DMS153 treated with DMSO at 0.1 percent for 48 hours (cell line): ENCODE results near the gene PTAFR.
"Not testable (repeated sequence)": the region's sequence is repeated elsewhere in the genome, so short reads cannot be mapped to it uniquely, and the experiment has no call there.

Experiments used
- DNase-seq: peaks from one replicate; lab custom pipeline; 2025; ENCODE audit not compliant: unreplicated experiment; lab: John Stamatoyannopoulos, UW

The PTAFR gene

DNA sequence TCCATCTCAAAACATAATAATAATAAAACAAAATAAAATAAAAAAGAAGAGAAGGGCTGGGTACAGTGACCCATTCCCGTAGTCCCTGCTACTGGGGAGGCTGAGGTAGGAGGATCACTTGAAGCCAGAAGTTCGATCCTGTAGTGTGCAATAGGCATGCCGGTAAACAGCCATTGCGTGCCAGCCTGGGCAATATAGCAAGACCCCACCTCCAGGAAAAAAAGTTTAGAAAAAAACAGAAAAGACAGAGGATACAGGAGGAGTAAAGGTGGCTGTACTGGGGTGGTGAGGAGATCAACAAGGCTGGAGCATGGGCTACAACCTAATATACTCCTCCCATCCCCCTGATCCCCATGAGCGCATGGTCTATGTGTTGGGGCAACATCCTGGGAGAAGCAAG, 30.8 kb downstream of the PTAFR start:
- DNase-seq = no peak

DNA sequence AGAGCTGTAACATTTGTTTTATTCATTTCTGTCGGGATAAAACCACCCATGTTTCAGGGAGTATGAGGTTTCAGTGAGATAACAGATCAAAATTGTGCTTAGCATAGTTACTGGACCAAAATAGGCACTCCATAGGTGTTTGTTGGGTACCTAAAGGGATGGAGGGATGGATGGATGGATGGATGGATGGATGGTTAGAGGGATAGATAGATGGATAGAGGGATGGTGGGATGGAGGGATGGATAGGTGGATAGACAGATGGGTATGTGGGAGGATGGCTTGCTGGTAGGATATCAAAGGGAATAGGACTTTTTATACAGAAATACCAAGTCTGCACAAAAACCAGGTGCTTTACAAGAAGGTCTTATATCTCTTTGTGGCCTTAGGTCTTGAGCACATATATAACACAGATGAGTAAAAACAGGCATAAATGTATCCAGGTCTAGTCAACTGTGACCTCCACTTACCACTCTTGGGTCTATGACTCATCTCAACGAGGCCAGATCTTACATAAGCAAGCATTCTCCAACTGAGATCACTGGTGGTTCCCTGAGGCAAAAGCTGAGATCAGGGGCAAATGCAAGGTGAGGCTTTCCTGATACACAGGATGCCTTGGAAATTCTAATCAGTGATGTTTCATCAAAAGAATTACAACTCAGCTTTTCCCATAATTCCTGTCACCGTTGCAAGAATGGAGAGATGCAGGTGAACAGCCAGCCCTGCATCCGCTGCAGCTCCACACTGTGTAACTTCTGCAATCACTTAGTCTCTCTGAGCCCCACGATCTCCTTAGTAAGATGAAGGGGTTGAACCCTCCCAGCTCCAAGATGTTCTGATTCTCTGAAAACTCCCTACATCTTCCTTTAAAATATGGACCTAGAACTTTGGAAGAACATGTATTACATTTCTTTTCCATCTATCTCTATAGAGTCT, 32.0 kb downstream of the PTAFR start:
- no peak for DNase-seq

DNA sequence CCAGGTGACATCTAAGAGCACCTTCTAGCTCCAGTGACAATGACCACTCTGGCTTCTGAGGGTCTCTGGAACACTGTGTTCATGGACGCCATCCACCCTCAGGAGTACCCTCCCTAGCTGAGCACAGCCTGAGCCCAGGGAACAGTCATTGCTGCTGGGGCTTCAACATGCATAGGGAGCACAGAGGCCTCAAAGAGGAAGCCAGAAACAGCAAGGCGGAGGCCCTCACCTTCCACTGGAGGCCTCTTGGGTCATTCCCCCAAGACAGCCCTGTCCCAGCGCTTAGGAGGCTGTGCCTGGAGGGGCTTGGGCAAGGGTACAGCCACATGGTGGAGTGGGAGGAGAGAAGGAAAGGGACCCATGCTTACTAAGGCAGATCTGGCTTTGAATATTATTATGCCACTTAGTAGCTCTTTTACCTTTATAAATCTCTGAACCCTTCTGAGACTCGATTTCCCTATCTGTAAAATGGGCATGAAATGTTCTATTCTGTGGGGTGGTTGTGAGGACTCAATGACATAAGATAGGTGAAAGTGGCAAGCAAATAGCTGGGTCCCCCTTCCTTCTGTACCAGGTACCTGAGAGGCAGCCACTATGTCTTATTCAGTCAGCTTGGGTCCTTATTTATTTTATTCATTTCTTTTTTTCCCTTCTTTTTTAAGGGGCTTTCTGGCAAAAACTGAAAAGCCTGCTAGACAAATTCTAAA, 32.8 kb downstream of the PTAFR start:
- DNase-seq = no peak

DNA sequence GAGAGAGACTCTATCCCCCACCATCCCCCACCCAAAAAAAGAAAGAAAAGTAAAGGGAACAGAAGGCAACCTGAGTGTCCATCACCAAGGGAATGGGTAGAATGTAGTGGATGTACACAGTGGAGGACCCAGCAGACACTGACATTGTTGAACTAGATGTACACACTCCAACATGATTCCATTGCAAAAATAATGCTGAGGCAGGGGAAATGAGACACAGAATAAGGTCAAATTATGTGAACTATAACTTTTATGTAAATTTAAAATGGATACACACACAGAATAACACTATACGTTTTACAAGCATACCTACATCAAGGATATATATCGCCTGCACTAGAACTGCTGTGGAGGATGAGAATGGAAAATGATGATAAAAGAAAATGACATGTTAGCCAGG, 34.8 kb downstream of the PTAFR start:
- no peak for DNase-seq

DNA sequence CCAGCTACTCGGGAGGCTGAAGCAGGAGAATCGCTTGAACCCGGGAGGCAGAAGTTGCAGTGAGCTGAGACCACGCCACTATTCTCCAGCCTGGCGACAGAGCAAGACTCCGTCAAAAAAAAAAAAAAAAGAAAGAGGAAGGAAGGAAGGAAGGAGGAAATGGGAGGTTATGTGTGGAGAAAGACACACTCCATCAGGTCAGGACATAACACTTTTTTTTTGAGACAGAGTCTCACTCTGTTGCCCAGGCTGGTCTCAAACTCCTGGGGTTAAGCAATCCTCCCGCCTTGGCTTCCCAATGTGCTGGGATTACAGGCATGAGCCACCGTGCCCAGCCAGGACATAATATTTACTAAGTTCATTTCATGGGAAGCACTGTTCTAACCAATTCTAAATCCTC, 36.6 kb downstream of the PTAFR start:
- not testable (repeated sequence) for DNase-seq

DNA sequence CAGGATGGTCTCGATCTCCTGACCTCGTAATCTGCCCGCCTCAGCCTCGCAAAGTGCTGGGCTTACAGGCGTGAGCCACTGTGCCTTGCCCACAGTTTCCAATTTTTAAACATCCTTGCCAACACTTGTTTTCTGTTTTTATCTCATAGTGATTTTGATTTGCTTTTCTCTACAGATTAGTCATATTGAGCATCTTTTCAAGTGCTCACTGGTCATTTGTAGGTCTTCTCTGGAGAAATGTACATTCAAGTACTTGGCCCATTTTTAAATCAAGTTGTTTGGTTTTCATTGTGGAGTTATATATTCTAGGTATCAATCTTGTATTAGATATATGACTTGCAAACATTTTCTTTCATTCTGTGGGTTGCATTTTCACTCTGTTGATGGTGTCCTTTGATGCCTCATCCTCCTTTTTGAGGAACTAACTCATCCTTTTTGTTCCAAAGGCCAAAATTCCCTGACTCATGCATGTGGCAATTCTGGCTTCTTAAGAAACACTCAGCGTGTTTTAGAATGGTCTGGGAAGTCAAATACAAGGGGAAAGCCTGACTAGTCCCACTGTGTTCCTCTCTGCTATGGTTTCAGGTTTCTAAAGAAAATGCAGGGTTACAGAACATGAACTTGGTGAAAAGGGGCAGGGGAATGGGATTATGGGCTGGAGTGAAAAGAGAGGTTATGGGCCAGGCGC, 37.3 kb downstream of the PTAFR start:
- DNase-seq = no peak

DNA sequence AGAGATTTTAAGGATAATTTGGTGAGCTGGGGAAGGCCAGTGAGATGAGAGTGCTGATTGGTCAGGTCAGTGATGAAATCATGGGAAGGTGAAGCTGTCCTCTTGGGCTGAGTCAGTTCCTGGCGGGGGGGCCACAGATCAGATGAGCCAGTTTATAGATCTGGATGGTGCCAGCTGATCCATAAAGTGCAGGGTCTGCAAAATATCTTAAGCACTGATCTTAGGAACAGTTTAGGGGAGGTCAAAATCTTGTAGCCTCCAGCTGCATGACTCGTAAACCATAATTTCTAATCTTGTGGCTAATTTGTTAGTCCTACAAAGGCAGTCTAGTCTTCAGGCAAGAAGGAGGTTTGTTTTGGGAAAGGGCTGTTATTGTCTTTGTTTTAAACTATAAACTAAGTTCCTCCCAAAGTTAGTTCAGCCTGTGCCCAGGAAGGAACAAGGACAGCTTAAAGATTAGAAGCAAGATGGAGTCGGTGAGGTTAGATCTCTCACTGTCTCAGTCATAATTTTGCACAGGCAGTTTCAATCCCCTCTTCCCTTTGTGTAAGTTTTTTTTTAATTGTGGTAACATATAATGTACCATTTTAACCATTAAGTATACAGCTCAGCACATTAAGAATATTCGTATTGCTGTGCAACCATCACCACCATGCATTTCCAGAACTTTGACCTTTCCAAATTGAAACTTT, 39.4 kb downstream of the PTAFR start:
- DNase-seq = no peak

DNA sequence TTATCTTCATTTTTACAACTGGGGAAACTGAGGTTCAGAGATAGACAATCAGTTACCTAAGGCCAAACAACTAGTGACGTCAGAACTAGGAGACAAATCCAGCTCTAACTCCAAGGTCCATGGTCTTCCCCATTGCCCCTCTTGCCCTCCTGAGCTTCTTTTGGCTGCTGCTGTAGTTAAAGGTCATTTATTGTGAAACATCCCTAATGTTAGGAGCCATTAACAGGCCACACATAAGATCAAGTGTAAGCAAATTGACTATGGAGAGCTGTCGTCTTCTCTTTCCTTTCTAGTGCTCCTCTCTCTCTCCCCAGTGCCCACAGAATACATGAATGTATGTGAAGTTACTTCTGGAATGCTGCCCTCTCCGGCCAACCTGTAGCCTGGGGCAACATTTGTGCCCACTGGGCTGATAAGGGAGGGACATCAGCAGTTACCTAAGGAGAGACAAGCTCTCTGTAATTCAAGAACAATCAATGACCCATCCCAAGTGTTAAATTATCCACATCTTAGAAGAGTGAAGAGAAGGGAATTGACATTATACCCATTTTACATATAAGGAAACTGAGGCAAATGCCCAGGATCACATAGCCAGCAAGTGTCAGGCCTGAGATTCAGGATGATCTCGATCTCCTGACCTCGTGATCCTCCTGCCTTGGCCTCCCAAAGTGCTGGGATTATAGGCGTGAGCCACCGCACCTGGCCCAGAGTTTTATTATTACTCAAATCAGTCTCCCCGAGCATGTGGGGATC, 40.1 kb downstream of the PTAFR start:
- DNase-seq = no peak

DNA sequence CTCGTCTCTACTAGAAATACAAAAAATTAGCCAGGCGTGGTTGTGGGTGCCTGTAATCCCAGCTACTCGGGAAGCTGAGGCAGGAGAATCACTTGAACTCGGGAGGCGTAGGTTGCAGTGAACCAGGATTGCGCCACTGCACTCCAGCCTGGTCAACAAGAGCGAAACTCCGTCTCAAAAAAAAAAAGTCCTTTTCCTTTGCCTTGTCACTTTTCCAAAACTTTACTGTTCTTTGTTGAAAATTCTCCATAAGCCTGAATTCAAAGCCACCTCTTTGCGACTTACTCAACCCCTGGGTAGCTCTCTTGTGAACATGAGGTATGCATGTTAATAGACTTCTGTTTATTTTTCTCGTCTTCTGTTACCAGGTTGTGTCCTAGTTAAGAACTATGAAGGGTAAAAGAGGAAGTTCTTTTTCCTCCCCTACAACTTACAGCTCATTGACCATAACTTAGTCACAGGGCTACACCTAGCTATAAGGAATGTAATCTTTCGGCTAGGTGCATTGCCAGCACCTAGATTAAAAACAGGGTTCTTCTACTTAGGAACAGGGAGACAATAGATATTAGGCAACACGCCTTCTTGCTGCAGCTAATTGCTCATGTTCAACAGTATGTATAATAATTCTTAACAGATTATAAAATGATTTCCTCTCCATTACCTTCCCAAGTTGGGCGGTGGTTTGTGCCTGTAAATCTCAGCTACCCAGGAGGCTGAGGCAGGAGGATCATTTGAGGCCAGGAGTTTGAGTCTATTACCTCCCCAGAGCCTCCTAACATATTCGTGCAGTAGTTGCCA, 40.9 kb downstream of the PTAFR start:
- no peak for DNase-seq

DNA sequence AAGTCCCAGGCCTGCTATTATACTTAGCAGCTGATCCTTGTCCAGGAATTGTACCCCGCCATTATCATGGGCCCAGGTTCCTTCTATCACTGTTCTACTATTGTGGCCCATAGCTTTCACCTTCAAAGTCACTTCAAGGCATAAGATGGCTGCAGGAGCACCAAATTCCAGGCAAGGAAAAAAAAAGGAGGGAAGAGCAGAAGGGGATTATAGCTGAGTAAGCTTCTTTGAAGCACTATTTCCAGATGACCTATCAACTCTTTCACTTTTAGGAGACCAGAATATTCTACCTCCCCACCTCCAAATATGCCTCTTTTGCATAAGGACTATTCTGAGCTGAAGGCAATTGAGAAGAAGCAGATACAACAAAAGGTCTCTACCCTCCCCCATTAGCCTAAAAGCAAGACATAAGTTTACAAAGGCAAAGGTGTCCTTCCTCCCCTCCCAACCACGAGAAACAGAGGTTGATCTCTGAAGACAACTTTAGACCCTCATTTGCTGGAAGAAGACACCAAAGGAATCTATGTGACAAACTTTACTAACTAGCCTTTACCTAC, 41.8 kb downstream of the PTAFR start:
- no peak for DNase-seq

DNA sequence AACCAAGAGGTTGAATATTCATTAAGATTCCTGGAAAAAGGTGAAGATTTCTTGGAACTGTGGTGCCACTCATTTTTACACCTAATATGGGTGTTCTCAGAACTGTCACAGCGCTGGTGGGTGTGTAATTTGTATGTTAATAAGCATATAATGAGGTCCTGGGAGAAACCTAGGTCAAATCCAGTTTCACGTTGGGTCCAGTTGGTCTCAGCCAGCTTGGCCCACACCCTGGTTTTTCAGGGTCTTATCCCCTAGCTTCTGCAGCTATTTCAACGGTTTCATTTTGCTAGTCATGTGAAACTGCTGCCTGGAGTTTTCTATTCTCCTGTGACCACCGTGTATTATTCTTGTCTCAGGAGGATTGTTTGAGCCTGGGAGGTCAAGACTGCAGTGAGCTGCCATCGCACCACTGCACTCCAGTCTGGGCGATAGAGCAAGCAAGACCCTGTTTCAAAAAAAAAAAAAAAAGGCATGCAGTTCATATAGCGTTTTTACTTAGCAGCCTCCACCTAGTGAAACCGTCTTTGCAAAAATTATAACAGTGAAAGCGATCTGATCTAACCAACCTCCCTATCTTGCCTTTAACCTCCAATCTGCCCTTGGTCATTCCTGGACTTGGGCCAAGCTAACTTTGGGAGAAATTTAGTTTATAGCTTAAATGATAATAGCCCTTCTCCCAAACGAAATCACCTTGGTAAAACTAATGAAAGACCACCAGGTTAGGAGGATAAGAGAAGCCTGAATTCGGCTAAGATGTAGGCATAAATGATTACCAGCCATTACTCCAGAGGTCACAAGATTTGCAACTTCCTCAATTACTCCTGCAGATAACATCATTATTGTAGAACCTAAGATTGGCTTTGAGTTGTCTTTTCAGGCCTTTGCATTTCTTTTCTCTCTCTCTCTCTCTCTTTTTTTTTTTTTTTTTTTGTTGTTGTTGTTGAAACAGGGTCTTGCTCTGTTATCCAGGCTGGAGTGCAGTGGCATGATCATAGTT, 44.0 kb downstream of the PTAFR start:
- DNase-seq = no peak

DNA sequence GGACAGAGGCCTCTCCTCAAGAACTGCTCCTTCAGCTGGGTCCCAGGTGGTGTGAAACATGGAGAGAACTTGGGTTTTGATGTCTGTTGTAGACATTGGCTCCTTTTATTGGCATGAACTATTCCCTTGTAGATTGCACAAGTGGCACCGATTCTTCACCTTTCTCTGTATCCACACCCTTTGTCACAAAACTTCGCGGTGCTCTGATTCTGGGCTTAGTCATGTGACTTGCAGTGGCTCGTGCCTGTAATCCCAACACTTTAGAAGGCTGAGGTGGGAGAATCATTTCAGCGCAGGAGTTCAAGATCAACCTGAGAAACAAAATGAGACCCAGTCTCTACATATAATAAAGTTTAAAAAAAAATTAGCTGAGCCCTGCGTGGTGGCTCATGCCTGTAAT, 45.6 kb downstream of the PTAFR start:
- no peak for DNase-seq

DNA sequence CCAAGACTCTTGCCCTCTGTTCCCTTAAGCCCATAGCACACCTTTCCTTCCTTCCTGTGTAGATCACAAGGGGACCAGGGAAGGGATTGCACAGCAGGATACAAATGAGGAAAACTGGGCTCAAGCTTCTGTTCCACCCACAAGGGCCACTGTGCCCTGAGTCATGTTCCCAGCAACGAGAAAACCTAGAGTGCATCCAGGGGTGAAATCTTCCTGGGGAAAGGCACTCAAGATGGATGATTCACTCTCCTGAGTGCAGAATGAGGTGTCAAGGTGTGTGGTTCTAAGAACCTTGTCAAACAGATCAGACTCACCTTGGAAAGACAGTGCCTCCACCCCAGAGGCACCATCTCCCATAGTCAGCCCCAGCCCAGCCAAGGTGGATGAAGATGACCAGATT, 47.3 kb downstream of the PTAFR start:
- DNase-seq = no peak

DNA sequence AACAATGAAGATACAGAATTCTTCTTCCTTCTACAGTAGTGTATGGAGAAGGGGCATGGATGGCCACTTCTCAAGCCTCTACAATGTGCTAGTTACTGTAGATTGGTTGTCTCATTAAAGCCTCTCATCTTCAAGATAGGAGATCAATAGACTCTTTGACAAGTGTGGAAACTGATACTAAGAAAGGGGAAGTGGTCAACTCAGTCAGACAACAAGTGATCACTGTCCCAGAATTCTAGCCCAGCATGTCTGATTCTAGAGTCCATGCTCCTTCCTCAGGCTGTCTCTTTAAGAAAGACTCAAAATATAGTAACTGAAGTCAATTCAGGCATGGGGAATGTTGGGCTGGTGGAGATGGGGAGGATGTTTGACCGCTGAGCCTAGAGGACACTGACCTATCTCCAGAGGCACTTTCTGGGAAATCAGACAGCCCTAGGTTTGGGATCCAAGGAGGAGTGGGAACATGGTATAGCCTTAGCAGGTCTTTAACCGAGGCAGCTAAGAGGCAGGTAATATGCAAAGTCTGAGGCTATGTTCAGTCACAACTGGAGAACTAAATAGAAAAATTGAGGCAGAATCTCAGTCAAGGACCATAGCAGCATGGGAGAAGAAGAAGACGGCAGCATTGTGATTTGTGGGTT, 48.8 kb downstream of the PTAFR start:
- no peak for DNase-seq

DNA sequence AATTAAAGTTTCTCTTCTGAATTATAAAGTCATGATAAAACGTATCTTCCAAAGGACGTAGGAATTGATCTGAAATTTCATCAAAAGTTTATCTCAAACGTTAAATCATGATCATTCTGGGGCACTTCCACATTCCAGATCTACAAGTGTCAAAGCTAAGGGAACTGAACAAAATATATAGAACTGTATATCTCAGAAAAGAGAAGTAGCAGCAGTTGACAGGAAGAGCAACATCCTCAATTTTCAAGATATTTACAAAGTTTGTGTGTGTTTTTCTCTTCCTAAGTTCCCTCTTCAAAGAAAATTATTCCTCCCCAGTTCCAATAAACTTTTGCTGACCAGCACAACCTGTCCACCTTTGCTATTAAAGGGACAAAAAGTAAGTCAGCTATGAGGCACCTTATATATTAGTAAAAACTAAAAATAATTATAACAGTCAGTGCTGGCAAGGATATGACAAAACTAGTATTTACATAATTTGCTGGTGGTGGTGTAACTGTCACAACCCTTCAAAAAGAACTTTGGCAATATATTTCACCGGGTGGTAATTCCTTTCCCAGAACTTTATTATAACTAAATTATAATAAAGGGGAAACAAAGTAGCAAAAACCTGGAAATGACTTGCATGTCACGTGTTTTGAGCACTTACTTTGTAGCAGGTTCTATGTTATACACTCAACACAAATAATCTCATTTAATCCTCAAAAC, 49.6 kb downstream of the PTAFR start:
- no peak for DNase-seq

DNA sequence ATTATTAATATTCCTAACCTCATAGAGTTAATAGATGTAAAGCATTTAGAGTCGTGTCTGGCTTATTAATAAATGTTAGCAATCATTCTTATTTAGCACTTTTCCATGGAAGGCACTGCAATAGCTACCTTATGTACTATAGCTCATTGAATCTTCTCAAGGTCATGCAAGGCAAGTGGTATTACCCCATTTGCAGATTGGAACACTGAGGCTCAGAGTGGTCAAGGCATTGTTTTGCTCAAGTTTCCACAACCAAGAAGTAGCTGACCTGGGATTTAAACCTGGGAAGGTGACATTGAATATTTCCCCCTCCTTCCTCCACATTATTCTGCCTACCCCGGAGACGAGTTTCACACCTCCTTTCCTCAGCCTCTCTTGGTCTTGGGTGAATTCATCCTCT, 50.3 kb downstream of the PTAFR start:
- DNase-seq = no peak

DNA sequence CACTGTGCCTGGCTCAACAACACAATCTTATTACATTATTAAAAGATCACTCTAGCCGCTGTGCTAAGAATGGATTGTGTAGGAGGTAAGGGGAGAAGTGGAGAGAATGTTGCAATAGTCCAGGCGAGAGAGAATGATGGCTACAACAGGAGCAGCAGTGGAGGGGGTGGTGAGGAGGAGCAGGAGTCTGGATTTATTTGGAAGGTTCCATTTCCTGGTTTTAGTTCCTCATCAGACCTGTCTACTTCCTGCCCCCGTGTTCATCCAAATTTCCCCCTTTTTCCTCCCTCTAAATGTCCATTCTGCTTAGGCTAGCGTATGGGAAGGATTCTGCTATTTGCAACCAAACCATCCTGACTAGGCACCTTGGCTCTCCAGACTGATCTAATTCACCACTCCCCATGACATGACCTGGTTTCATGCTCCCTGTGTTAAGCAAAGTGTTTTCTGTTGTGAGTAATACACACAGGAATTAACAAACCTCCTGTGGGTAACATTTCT, 53.0 kb downstream of the PTAFR start:
- DNase-seq = no peak
